Tibial nerve (tissue), 4 donors: ENCODE results near the gene AHR. TPM values are rescaled to one million over a fixed set of nuclear protein-coding genes. Genes with fewer than 3 reads are reported as not detected.
"Not testable (repeated sequence)": the region's sequence is repeated elsewhere in the genome, so short reads cannot be mapped to it uniquely, and the experiment has no call there.

ENCODE experiments used
- DNase-seq, 2 donors: peaks; one replicate each; pipeline ENCODE4 v3.0.0-alpha.2; 2019; ENCODE audit warnings: low spot score in 2 of 2
- H3K27ac ChIP-seq, 4 donors: fragments of 200-600 bp; sonication (generic) in 3 of 4; one replicate each; pipeline ENCODE4 v1.5.1; 2017 to 2019; ENCODE audit warnings: mild to moderate bottlenecking in 1 of 4
- H3K27me3 ChIP-seq, 2 donors: fragments of 200-600 bp; sonication (generic) in 1 of 2; one replicate each; pipeline versions ENCODE4 v1.5.1 to v1.6.0; 2017 to 2019
- H3K36me3 ChIP-seq, 3 donors: fragments of 200-600 bp; sonication (generic); one replicate each; pipeline ENCODE4 v1.5.1; 2018 to 2019
- H3K4me1 ChIP-seq, 4 donors: fragments of 200-600 bp; sonication (generic) in 3 of 4; one replicate each; pipeline ENCODE4 v1.5.1; 2017 to 2019
- H3K4me3 ChIP-seq, 4 donors: fragments of 200-600 bp; sonication (generic) in 3 of 4; one replicate each; pipeline ENCODE4 v1.5.1; 2017 to 2019; ENCODE audit warnings: mild to moderate bottlenecking in 1 of 4, moderate library complexity in 1 of 4
- H3K9me3 ChIP-seq, 4 donors: fragments of 200-600 bp; sonication (generic) in 3 of 4; one replicate each; pipeline ENCODE4 v1.5.1; 2017 to 2019
- EP300 ChIP-seq, 2 donors: sonication (generic); formaldehyde crosslinking; IDR thresholded peaks; one replicate each; pipeline ENCODE4 v1.6.1; 2017; ENCODE audit warnings: antibody characterized with exemption in 2 of 2, mild to moderate bottlenecking in 1 of 2
- POLR2A ChIP-seq, 2 donors: fragments of 450-650 bp; IDR thresholded peaks; one replicate each; pipeline ENCODE4 v1.6.1; 2017; ENCODE audit warnings: antibody characterized with exemption in 2 of 2, mild to moderate bottlenecking in 2 of 2, moderate library complexity in 2 of 2
- WGBS, 2 donors: methylation state at CpG; one replicate each; pipeline ENCODE4 v1.1.5; 2018; 5-methylcytosine and 5-hydroxymethylcytosine counted together
- total RNA-seq, 4 donors: library from RNA; depleted of rRNA; stranded (reverse); fragments of >200 nt; gene quantifications; one replicate each; pipeline ENCODE4 v1.1.0, GENCODE V29; 2016
- TF ChIP-seq, protein P1 (sequence below), 5 experiments: fragments of 200-600 bp in 3 of 5; fragments of 450-650 bp in 2 of 5; sonication (generic) in 3 of 5; IDR thresholded peaks; one replicate each; pipeline ENCODE4 v1.5.1; 2016 to 2019; ENCODE audit warnings: antibody characterized with exemption in 5 of 5, mild to moderate bottlenecking in 3 of 5, moderate library complexity in 2 of 5

AHR gene
- total RNA-seq, 4 donors from 2014 or later: 188 to 372 (median 296) TPM

DNA sequence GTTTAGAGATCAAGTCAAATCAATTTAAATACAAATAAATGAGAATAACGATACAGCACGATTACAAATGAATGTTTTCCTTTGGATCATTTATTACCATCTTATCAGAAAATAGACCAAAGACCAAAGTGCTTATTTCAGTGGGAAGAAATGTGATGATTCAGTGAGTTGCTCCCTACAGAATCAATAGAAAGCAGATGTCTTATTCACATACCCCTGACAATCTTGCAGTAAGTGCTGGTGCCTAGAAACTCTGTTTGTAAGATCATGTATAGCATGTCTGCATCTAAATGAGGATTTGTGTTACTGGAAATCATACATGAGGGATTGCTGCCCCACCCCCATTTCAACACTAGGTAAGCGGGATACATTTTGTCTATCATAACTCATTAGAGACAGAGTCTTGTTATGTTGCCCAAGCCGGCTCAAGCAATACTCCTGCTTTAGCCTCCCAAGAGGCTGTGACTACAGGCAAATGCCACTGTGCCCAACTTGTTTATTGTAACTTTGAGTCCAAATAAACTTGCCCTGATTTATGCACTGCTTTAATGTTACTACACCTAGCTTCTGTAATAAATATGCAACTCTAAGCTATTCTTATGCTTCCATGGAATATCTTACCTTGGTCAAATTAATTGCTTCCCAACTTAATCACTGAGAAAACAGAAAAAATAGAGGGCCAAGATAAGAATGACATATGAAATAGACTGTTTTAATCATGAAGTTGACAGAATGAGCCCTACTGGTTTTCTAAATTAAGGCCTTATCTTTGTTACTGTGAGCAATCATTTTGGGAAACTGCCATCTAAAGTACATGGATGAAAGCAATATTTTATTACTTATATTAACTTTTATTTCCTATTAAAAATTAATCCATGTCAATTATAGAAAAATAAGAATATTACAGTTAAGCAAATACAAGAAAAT, 82.5 kb downstream of the AHR start:
- WGBS, 2 donors: 62 to 65% methylated on average over 4 of the region's 4 CpGs
- H3K27ac ChIP-seq: no peak overlapping the region
- no peak for TF ChIP-seq POLR2A (IDR thresholded peaks at IDR 0.05)
- TF ChIP-seq, protein P1, sequence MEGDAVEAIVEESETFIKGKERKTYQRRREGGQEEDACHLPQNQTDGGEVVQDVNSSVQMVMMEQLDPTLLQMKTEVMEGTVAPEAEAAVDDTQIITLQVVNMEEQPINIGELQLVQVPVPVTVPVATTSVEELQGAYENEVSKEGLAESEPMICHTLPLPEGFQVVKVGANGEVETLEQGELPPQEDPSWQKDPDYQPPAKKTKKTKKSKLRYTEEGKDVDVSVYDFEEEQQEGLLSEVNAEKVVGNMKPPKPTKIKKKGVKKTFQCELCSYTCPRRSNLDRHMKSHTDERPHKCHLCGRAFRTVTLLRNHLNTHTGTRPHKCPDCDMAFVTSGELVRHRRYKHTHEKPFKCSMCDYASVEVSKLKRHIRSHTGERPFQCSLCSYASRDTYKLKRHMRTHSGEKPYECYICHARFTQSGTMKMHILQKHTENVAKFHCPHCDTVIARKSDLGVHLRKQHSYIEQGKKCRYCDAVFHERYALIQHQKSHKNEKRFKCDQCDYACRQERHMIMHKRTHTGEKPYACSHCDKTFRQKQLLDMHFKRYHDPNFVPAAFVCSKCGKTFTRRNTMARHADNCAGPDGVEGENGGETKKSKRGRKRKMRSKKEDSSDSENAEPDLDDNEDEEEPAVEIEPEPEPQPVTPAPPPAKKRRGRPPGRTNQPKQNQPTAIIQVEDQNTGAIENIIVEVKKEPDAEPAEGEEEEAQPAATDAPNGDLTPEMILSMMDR (IDR thresholded peaks at IDR 0.05): no peak
- TF ChIP-seq EP300 (IDR thresholded peaks at IDR 0.05): no peak
- no peaks in the 10 kb centered on the region for H3K27me3 ChIP-seq
- H3K9me3 ChIP-seq: no peaks in the 10 kb centered on the region
- no peaks in the 10 kb centered on the region for H3K36me3 ChIP-seq
- H3K4me3 ChIP-seq: no peak overlapping the region
- no peak for DNase-seq
- H3K4me1 ChIP-seq: peaks cover 0 to 6% (median 2%) of the 10 kb centered on the region in 4 donors

DNA sequence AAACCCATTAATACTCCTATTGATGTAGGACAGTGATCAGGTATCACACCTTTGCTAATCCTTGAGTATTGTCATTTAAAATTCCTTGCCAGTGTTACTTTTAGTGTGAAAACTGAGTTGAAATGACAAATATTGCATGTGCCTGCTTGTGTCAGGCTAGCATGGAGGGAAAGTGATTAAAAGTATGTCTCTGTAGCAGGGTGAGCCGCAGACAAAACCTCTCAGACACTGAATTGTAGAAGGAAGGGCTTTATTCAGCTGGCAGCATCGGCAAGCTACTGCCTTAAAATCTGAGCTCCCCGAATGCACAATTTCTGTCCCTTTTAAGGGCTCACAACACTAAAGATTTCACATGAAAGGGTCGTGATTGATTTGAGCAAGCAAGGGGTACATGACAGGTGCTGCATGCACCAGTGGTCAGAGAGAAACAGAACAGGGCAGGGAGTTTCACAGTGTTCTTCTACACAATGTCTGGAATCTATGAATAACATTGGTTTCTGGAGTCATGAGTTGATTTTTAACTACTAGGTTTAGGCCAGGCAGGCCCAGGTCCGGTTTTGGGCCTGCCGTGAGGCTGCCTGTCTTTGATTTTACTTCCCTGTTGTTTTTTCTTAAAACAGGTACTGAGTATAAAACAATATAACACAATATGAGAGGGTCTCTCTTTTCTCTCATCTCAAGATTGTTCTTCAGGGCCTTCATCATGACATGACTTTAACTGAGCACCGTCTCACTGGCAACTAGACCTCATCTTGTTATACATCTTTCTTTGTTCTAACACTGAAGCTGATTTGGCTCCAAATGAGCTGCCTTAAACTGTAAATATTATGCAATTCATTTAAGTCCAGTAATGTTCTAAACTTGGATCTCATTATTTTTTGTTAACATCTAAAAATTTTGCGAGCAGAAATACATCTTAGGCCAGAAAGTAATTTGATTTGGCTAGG, 84.2 kb downstream of the AHR start:
- peak overlapping the region in 1 of 4 donors; percentile 25 for H3K27ac ChIP-seq
- not testable (repeated sequence) for H3K4me1 ChIP-seq, DNase-seq, H3K27me3 ChIP-seq, H3K36me3 ChIP-seq, H3K4me3 ChIP-seq, H3K9me3 ChIP-seq
- 75 to 81% methylated on average over 8 of the region's 8 CpGs for WGBS, 2 donors

DNA sequence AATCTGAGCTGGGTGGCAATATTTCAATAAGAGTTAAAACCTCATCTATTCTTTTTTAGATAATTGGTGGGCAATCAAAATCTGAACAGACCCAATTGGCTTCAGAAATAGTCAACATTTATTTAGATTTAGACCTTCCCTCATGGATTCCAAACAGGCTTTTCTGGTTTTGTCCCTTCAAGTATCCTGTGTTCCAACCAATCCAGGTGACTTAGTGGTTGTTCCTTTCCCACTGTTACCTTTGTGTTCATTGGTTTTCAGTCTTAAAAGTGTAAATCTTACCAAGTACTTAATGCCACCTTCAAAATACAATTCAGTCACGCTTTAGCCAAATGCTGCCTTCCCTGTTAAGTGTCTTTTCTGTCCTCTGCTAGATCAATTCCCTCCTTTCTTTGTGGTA, 85.9 kb downstream of the AHR start:
- no peak overlapping the region for H3K27ac ChIP-seq
- no peaks in the 10 kb centered on the region for H3K36me3 ChIP-seq
- peaks cover 0 to 14% (median 3%) of the 10 kb centered on the region in 4 donors for H3K4me1 ChIP-seq
- H3K9me3 ChIP-seq: no peaks in the 10 kb centered on the region
- no peak for DNase-seq
- H3K4me3 ChIP-seq: no peak overlapping the region
- 74 to 88% methylated on average over 1 of the region's 1 CpG for WGBS, 2 donors
- TF ChIP-seq POLR2A (IDR thresholded peaks at IDR 0.05): no peak
- TF ChIP-seq, protein P1 (IDR thresholded peaks at IDR 0.05): no peak
- no peak for TF ChIP-seq EP300 (IDR thresholded peaks at IDR 0.05)
- H3K27me3 ChIP-seq: no peaks in the 10 kb centered on the region

DNA sequence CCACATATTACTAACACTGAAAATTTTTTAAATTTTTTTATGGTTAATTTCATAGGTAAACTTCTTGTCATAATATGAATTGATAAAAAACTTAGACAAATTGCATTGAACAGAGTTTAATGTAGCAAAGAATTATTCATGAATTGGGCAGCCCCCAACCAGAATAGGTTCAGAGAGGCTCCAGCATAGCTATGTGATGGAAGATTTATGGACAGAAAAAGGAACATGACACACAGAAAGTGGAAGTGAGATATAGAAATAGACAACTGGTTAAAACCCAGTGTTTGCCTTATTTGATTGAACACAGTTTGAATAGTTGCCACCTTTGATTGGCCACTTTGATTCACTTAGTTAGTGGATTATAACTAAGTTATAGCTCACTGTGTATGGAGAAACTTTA, 87.2 kb downstream of the AHR start:
- Histone ChIP-seq H3K27ac (no peak overlapping the region), H3K9me3 (no peaks in the 10 kb centered on the region), H3K4me1 (peaks cover 0 to 14% (median 3%) of the 10 kb centered on the region in 4 donors), H3K36me3 (no peaks in the 10 kb centered on the region), H3K27me3 (no peaks in the 10 kb centered on the region), H3K4me3 (no peak overlapping the region)
- no peak for TF ChIP-seq EP300 (IDR thresholded peaks at IDR 0.05)
- TF ChIP-seq, protein P1 (IDR thresholded peaks at IDR 0.05): no peak
- no peak for TF ChIP-seq POLR2A (IDR thresholded peaks at IDR 0.05)
- DNase-seq: no peak

DNA sequence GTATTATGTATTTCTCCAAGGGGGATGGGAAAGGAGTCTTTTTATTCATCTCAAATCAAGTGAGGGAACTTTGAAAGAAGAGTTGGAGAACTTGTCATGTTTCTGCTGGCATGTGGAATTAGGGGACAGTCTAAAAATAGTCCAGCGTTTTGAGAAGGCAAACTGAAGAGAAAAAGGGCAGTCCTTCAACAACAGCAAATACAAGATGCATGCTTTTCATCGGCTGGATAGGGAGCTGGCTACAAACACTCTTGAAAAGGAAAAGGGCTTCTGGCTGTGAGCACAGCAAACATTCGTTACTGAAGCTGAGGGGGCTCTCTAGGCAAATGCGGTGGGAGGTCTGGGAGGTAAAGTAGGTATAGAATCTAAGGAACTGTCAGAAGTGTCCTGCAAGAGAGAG, 91.9 kb downstream of the AHR start:
- TF ChIP-seq, protein P1 (IDR thresholded peaks at IDR 0.05): no peak
- TF ChIP-seq EP300 (IDR thresholded peaks at IDR 0.05) (no peak), POLR2A (IDR thresholded peaks at IDR 0.05) (no peak)
- WGBS, 2 donors: 43 to 47% methylated on average over 4 of the region's 4 CpGs
- H3K36me3 ChIP-seq: peaks cover 0 to 9% (median 0%) of the 10 kb centered on the region in 3 donors

More for the DNA sequence above, 91.9 kb downstream of the AHR start:
- no peak for DNase-seq
- Histone ChIP-seq H3K4me3 (no peak overlapping the region), H3K27me3 (no peaks in the 10 kb centered on the region), H3K27ac (no peak overlapping the region), H3K9me3 (peaks cover 0 to 13% (median 0%) of the 10 kb centered on the region in 4 donors), H3K4me1 (peaks cover 0 to 9% (median 0%) of the 10 kb centered on the region in 4 donors)
